Activated CD4-positive, alpha-beta T cell treated with anti-CD3 and anti-CD28 coated beads for 1 hour (primary cell): ENCODE results near the gene FGF11.
"Not testable (repeated sequence)": the region's sequence is repeated elsewhere in the genome, so short reads cannot be mapped to it uniquely, and the experiment has no call there.

Experiments
- DNase-seq: peaks from one replicate; pipeline ENCODE4 v3.0.0-alpha.2; 2020

Gene FGF11

DNA sequence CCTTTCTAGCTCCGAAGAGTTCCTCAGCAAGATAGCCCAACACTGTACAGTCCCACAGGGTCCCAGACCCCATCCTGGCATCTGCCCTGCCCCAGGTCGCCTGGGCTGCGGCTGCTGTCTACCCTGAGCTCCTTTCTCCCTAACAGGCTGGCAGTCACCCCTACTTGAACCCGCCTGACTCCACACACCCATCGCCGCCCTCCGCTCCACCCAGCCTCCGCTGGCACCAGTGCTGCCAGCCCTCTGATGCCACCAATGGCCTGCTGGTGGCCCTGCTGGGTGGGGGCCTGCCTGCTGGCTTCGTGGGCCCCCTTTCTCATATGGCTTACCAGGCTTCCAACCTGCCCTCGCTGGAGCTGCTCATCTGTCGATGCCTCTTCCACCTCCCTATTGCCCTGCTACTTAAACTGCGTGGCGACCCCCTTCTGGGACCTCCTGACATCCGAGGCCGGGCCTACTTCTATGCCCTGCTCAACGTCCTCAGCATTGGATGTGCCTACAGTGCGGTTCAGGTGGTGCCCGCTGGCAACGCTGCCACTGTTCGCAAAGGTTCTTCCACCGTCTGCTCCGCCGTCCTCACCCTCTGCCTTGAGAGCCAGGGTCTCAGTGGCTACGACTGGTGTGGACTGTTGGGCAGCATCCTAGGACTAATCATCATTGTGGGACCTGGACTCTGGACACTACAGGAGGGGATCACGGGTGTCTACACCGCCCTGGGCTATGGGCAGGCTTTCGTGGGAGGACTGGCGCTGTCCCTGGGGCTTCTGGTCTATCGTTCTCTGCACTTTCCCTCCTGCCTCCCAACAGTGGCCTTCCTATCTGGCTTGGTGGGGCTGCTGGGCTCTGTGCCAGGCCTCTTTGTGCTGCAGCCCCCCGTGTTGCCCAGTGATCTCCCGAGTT is 42.8 kb downstream of the FGF11 start:
- DNase-seq: not testable (repeated sequence)

DNA sequence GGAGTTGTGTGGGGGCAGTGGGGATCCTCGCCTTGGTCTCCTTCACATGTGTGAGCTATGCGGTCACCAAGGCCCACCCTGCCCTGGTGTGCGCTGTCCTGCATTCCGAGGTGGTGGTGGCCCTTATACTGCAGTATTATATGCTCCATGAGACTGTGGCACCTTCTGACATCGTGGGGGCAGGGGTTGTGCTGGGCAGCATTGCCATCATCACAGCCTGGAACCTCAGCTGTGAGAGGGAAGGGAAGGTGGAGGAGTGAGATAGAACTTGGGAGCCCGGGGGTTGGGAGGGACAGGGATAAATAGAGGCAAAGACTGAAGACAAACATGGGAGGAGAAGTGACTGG is 43.4 kb downstream of the FGF11 start:
- not testable (repeated sequence) for DNase-seq

DNA sequence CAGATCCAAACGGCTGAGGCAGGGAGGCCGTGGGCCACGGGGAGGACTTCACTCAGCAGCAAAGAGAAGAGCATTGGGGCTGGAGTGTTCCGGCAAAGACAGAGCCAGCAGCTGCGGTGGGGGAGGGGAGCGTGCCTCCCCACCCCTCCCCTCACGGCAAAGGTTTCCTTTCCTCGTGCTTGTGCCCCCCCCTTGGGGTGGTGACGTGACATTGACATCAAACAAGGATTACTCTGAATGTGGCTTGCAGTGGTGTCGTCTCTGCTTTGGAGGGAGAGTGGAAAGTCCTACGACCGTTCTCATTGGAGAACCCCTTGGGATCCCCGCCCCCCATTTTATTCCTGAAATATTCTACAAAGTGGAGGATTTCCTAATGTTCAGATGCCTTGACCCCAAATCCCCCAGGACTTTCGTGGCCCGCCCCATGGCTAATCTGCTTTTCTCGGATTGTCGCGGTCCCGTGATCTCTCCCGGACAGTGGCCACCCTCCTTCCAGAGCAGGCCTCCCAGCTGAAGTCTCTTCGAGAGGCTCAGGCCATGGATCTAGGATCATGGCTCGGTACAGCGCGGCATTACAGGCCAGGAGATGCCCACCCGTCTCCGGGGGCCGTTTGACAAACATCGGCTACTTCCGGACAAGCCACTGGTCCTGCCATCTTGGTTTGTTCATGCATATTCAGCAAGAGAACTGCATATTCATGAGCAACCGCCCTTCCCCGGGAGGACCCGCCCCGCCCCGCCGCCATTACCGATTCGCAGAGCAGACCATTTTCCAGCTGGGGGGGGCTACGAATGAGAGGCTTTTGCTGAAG is 44.1 kb downstream of the FGF11 start:
- DNase-seq: peak; percentile 90

DNA sequence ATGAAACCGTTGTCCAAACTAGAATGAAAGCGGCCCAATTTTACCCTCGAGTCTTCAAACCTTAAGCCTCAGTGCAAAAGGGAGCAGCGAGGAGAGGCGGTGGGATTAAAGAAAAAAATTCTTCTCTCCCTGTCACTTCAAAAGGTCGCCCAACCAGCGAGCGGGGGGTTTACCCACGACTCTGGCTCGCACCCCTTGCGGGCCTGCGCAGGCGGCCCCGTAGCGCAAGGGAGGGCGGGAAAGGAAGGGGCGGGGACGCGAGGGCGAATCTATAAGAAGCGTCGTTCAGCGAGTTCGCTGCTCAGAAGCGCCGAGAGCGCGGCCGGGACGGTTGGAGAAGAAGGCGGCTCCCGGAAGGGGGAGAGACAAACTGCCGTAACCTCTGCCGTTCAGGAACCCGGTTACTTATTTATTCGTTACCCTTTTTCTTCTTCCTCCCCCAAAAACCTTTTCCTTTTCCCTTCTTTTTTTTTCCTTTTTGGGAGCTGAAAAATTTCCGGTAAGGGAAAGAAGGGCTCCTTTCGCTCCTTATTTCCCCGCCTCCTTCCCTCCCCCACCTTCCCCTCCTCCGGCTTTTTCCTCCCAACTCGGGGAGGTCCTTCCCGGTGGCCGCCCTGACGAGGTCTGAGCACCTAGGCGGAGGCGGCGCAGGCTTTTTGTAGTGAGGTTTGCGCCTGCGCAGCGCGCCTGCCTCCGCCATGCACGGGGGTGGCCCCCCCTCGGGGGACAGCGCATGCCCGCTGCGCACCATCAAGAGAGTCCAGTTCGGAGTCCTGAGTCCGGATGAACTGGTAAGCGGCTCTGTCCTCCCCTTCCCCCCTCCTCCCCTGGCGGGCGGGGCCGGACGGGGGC is 45.0 kb downstream of the FGF11 start, which contains the start of gene POLR2A:
POLR2A (plus strand) TSS at position 300 of the 852 bp plus-strand sequence.
- peak; percentile 99 for DNase-seq

DNA sequence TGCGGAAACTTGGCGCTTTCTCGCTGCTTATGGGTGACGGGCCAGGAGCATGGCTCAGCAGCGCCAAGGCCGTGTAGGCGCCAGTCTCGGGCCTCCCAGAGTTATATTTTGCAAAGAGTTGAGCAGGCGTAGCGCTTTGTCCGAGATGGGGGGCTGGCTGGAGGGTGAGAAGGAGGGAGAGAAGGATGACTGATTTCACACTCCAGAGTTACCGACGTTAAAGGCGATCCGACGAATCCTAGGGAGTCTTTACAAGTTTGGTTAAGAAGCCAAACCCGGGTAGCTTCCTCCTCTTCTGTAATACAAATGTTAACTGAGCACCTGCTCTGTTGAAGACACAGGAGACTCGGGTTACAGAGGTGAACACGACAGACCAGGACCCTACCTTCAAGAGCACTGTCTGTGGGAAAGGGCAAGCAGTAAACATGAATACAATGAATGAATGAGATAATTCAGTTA is 45.6 kb downstream of the FGF11 start:
- DNase-seq: no peak

DNA sequence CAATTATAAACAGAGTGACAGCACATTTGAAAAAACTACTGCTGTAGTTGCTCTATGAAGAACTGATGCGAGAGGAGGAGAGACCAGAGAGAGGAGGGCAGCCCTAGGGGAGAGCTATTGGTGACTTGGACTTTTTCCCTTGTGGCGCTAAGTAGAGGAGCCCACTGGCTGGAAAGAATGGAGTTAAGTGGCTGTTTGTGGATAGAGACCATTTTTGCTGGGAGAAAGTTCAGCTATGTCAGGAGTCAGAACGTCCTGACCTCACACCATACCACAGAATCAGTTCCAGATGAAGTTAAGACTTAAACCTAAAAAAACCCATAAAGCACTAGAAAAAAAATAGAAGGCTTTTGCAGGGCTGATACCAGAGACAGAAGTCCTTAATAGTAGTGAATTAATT is 46.9 kb downstream of the FGF11 start:
- DNase-seq: no peak

DNA sequence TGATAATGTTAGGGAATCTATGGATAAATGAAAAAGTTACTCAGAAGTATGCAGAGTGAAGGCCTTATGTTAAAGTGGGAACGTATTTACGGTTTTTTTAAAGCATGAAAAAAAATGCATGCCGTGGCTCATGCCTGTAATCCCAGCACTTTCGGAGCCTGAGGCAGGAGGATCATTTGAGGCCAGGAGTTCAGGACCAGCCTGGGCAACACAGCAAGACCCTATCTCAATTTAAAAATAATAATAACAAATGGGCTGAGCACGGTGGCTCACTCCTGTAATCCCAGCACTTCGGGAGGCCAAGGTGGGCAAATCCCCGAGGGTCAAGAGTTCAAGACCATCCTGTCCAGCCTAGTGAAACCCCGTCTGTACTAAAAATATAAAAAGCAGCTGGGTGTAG is 50.8 kb downstream of the FGF11 start:
- DNase-seq: no peak

DNA sequence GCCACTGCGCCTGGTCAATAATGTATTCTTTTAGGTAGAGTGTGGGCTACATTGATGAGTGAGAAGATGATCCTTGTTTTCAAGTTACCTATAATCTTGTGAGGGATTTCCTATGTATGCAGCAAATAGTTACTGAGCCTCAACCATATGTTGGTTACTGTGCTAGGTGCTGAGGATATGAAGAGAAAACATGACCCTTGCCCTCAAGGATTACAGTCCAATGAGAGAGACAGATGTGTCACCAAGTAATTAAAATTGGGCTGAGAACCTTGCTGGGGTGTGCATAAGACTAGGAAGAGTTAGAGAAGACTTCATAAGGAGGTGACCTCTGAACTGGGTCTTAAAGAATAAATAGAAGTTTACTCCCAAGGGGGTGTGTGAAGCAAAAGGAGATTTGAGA is 52.3 kb downstream of the FGF11 start:
- no peak for DNase-seq

DNA sequence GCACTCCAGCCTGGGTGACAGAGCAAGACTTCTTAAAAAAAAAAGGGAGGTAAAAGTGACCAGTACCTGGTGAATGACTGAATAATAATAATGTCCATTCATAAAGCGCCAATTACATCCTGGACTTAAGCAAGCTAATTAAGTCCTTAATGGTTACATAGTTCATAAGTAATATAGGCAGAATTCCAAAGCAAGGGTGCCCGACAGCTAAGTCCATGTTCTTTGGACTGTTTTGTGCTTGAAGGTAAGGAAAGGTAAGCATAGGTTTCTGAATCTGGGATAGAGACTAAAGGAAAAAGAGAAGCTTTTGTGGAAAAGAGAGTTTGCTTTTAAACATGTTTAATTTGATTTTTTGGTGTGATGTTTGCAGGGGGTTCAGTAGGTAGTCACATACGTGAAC is 54.6 kb downstream of the FGF11 start:
- DNase-seq: no peak
